GM20000 (cell line): ENCODE data around the gene TOE1.

Experiments
- DNase-seq: peaks from one replicate; pipeline ENCODE4 v3.0.0; 2012; ENCODE audit warnings: low spot score
- TF ChIP-seq, protein P1 (sequence below): IDR thresholded peaks from 2 replicates; pipeline ENCODE4 v1.5.1; 2012; ENCODE audit warnings: mild to moderate bottlenecking, control low read depth; ENCODE audit errors: extremely low read depth, missing control alignments

Gene TOE1

DNA sequence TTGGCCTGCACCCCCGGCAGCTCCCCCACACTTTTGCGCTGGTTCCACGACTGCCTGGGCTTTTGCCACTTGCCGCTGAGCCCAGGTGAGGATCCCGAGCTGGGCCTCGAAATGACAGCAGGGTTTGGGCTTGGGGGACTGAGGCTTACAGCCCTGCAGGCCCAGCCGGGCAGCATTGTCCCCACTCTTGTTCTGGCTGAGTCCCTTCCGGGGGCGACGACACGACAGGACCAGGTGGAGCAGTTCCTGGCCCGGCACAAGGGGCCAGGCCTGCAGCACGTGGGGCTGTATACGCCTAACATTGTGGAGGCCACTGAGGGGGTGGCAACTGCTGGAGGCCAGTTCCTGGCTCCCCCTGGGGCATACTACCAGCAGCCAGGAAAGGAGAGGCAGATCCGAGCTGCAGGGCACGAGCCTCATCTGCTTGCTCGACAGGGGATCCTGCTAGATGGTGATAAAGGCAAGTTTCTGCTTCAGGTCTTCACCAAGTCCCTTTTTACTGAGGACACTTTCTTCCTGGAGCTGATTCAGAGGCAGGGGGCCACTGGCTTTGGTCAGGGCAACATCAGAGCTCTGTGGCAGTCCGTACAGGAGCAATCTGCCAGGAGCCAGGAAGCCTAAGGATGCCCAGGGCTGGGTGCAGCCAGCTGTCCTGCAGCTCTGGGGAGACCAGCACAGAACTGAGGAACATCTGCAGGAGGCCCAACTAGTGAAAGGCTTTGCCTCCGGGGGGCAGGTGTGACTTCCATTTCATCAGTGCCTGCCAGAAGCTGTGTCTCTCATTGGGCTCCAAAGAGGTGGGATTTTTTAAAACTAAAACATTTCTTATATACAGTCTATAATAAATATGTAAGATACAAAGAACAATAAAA, 12.1 kb upstream of the TOE1 start:
- DNase-seq, result peak; percentile 48
- TF ChIP-seq, protein P1, sequence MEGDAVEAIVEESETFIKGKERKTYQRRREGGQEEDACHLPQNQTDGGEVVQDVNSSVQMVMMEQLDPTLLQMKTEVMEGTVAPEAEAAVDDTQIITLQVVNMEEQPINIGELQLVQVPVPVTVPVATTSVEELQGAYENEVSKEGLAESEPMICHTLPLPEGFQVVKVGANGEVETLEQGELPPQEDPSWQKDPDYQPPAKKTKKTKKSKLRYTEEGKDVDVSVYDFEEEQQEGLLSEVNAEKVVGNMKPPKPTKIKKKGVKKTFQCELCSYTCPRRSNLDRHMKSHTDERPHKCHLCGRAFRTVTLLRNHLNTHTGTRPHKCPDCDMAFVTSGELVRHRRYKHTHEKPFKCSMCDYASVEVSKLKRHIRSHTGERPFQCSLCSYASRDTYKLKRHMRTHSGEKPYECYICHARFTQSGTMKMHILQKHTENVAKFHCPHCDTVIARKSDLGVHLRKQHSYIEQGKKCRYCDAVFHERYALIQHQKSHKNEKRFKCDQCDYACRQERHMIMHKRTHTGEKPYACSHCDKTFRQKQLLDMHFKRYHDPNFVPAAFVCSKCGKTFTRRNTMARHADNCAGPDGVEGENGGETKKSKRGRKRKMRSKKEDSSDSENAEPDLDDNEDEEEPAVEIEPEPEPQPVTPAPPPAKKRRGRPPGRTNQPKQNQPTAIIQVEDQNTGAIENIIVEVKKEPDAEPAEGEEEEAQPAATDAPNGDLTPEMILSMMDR, result no peak

GRCh38 chr1:45328680-45329079, 11.3 kb upstream of the TOE1 start:
- DNase-seq, result peak; percentile 5
- TF ChIP-seq, protein P1, result no peak

GRCh38 chr1:45329445-45329844, 10.5 kb upstream of the TOE1 start:
- TF ChIP-seq, protein P1, result no peak
- DNase-seq, result peak; percentile 30

DNA sequence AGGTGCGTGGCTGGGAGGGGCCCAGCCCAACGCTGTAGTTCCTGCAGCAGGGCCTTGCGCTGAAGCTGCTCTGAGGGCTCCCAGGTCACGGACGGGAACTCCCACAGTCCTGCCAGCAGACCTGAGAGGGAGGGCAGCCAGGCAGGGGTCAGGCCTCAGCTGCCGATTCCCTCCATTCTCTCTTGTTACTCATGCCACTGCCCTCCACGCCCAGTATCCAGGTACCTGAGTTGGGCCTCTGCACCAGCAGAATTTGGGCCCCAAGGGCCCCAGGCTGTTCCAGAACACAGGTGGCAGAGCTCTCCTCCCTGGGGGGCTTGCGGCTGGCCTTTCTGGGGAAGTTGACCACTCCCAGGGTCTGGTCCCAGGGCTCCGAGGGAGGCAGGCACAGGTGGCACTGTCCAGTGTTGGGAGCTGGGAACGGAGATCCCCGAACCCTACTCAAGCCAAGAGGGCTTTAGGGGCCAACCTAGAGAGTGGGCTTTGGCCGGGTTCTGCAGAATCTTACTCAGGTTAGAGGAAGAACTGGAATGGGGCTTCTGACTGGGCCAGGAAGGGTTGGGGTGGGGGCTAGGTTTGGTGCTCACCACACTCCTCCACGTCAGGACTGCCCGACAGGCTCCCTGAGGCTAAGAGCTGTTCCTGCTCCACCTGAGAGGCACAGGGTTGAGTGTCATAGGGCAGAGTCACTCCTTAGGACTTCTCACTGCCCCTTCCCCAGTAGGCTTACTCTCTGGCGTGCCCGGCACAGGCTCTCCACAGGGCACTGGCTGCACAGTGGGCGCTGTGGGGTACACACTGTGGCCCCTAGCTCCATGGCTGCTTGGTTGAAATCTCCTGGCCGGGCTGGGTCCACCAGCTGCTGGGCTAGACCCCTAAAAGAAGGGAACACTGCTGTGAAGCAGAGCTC, 8.3 kb upstream of the TOE1 start:
- TF ChIP-seq, protein P1, result no peak
- DNase-seq, result no peak

DNA sequence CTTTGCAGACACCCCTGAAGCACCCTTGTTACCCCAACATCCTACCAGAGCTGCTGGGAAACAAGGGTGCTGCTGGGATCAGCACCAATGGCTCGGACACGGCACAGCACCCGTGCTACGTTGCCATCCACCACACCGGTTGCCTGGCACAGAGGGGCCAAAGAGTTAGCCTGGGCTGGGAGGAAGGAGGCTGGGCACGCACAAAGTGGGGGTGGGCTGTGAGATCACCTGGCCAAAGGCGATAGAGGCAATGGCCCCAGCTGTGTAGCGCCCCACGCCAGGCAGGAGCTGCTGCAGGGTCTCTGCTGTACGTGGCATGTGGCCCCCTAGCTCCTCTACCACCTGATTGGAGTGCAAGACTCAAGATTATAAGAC, 7.6 kb upstream of the TOE1 start:
- TF ChIP-seq, protein P1, result no peak
- DNase-seq, result no peak

DNA sequence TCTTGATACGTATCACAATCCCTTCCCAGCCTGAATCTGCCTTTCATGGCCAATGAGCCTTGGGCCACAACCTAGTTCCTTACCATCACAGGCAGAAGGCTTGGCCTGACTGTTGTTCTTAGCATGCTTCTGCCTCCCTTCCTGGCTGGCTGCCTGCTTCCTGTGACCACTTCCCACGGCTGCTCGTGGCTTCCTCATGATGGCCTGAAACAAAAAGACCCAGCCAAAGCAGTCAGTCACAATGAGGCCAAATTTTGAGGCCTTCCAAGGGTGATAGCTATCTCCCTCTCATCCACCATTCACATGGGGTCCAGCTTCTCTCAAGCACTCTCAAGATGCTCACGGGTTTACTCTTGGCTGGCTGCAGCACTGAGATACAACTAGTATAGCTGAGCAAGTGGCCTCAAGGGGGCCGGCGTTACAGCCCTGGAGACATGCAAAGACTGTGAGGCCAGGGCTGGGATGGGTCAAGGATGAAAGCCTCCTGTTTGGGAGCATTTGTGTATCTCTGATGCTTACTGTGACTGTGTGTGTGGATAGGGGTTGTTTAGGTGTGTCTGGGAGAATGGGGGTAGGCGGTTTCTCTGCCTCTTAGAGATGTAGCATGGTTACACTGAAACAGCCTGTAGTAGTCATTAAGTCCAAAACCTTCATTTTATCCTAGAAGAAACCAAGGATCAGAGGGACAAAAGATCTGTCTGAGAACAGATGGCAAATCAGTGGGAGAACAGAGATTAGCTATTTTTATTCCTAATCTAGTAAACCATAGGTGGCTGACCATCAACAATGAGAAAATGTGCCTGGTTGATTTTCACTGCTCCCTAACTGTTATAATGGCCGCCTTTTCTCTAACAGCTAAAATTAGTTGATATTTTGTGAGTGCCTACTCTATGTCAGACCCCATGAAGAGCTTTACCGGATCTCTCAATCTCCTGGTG, 5.4 kb upstream of the TOE1 start:
- TF ChIP-seq, protein P1, result no peak
- DNase-seq, result no peak
